HL-60 (cell line): Measurements from ENCODE around the gene ROBO4.

ENCODE experiments used
- GABPA ChIP-seq: IDR thresholded peaks from 2 replicates; pipeline ENCODE4 v1.6.1; 2012; ENCODE audit warnings: low read depth
- POLR2AphosphoS5 ChIP-seq: IDR thresholded peaks from 2 replicates; pipeline ENCODE4 v1.6.1; 2012; ENCODE audit warnings: low read depth
- TF ChIP-seq, protein P1 (sequence below): IDR thresholded peaks from one replicate; pipeline ENCODE4 v1.5.1; 2011; ENCODE audit warnings: low read length, control low read depth, inconsistent platforms; ENCODE audit not compliant: insufficient read depth

DNA sequence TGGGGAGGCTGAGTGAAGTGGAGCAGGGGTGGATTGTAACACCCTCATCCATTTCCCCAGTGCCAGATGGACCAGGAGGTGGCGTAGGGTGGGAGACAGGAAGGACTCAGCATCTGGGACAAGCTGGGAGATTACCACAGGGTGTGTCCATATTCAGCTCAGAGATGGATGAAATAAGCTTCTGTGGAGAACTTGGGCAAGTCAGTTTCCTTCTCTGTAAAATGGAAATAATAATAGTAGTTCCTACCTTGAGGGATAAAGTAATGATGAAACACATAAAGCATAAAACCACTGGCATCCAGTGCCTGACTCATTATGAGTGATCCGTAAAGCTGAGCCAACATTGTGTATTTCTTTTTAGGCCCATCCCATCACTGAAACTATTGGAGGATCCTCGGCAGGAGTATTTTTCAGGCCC is 607 bp upstream of the ROBO4 start:
- TF ChIP-seq, protein P1, sequence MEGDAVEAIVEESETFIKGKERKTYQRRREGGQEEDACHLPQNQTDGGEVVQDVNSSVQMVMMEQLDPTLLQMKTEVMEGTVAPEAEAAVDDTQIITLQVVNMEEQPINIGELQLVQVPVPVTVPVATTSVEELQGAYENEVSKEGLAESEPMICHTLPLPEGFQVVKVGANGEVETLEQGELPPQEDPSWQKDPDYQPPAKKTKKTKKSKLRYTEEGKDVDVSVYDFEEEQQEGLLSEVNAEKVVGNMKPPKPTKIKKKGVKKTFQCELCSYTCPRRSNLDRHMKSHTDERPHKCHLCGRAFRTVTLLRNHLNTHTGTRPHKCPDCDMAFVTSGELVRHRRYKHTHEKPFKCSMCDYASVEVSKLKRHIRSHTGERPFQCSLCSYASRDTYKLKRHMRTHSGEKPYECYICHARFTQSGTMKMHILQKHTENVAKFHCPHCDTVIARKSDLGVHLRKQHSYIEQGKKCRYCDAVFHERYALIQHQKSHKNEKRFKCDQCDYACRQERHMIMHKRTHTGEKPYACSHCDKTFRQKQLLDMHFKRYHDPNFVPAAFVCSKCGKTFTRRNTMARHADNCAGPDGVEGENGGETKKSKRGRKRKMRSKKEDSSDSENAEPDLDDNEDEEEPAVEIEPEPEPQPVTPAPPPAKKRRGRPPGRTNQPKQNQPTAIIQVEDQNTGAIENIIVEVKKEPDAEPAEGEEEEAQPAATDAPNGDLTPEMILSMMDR = no peak
- TF ChIP-seq POLR2AphosphoS5 (no peak), GABPA (no peak)
